Testis (tissue), 2 donors: Measurements from ENCODE around the gene POLR2C.

ENCODE experiments used
- POLR2A ChIP-seq: fragments of 450-650 bp; IDR thresholded peaks from one replicate; pipeline ENCODE4 v1.6.1; 2017; ENCODE audit warnings: antibody characterized with exemption, mild to moderate bottlenecking, moderate library complexity
- TF ChIP-seq, protein P1 (sequence below), 3 experiments: fragments of 450-650 bp in 2 of 3; fragments of 200-600 bp in 1 of 3; sonication (generic) in 1 of 3; IDR thresholded peaks; one replicate each; pipeline ENCODE4 v1.5.1; 2016 to 2019; ENCODE audit warnings: antibody characterized with exemption in 3 of 3, mild to moderate bottlenecking in 2 of 3, moderate library complexity in 1 of 3

DNA sequence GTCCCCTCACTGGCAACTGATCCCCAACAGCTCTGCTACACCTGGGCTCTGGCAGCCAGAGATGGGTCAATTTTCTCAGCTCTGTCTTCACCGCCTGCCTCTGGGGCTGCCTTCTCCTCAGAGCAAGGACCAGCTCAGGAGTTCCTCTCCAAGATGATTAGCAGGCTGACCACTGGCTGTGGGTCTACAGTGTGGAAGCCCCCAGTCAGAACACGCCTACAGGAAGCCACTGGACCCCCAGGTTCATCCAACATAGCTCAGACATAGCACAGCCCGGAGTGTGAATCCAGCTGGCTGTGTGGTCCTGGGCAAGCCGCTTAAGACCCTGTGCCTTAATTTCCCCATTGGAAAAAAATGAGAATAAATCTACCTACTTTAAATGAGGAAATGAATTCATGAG lies 18.9 kb downstream of the POLR2C start:
- no peak for TF ChIP-seq POLR2A
- TF ChIP-seq, protein P1, sequence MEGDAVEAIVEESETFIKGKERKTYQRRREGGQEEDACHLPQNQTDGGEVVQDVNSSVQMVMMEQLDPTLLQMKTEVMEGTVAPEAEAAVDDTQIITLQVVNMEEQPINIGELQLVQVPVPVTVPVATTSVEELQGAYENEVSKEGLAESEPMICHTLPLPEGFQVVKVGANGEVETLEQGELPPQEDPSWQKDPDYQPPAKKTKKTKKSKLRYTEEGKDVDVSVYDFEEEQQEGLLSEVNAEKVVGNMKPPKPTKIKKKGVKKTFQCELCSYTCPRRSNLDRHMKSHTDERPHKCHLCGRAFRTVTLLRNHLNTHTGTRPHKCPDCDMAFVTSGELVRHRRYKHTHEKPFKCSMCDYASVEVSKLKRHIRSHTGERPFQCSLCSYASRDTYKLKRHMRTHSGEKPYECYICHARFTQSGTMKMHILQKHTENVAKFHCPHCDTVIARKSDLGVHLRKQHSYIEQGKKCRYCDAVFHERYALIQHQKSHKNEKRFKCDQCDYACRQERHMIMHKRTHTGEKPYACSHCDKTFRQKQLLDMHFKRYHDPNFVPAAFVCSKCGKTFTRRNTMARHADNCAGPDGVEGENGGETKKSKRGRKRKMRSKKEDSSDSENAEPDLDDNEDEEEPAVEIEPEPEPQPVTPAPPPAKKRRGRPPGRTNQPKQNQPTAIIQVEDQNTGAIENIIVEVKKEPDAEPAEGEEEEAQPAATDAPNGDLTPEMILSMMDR (IDR thresholded peaks at IDR 0.05), result no peak
